CD4-positive, CD25-positive, alpha-beta regulatory T cell (primary cell): ENCODE results near the gene FSD2. TPM values are rescaled to one million over a fixed set of nuclear protein-coding genes. Genes with fewer than 3 reads are reported as not detected.
A peak's percentile ranks its signal among the peaks of the same experiment; 100 is the strongest.
"Not testable (repeated sequence)": the region's sequence is repeated elsewhere in the genome, so short reads cannot be mapped to it uniquely, and the experiment has no call there.

Experiments used
- ATAC-seq, 2 donors: fragments of 150-1000 bp; cut with Tn5 transposase; one replicate each; pipeline ENCODE4 v1.10.0; 2021; ENCODE audit warnings: low read depth in 2 of 2, moderate number of reproducible peaks in 2 of 2, moderate library complexity in 1 of 2
- DNase-seq, 3 donors: peaks; one replicate each; pipeline versions ENCODE4 v3.0.0 to v3.0.0-alpha.2; 2012 to 2022; ENCODE audit warnings: mixed read lengths in 1 of 3
- H3K27ac ChIP-seq: one replicate; pipeline ENCODE4 v1.7.0; 2013; ENCODE audit warnings: mild to moderate bottlenecking, low read length; ENCODE audit not compliant: insufficient read depth, poor library complexity, severe bottlenecking
- H3K27me3 ChIP-seq: one replicate; pipeline ENCODE4 v1.7.0; 2013; ENCODE audit warnings: low read length; ENCODE audit not compliant: control insufficient read depth, insufficient read depth
- H3K36me3 ChIP-seq: one replicate; pipeline ENCODE4 v1.7.0; 2013; ENCODE audit warnings: mild to moderate bottlenecking, low read length, moderate library complexity; ENCODE audit not compliant: control insufficient read depth, insufficient read depth
- H3K4me1 ChIP-seq: 2 replicates; pipeline ENCODE4 v1.7.0; 2013; ENCODE audit warnings: mild to moderate bottlenecking, low read length; ENCODE audit not compliant: insufficient read depth, control insufficient read depth, poor library complexity, severe bottlenecking
- H3K4me3 ChIP-seq: one replicate; pipeline ENCODE4 v1.7.0; 2013; ENCODE audit warnings: low read depth, mild to moderate bottlenecking, low read length, moderate library complexity
- H3K9me3 ChIP-seq, 2 experiments: 1 replicate in 1 of 2; 2 replicates in 1 of 2; pipeline ENCODE4 v1.7.0; 2013; ENCODE audit warnings: low read length in 2 of 2, mild to moderate bottlenecking in 1 of 2, moderate library complexity in 1 of 2; ENCODE audit not compliant: control insufficient read depth in 2 of 2
- H3K27ac Mint-ChIP-seq, 3 donors: one replicate each; pipeline ENCODE4 v1.8.0; 2020 to 2022; ENCODE audit warnings: mild to moderate bottlenecking in 3 of 3, mixed read lengths in 3 of 3, moderate library complexity in 2 of 3
- H3K27me3 Mint-ChIP-seq: one replicate; pipeline ENCODE4 v1.8.0; 2022; ENCODE audit warnings: mild to moderate bottlenecking, mixed read lengths
- H3K36me3 Mint-ChIP-seq: one replicate; pipeline ENCODE4 v1.8.0; 2020; ENCODE audit warnings: mixed read lengths
- H3K4me1 Mint-ChIP-seq, 4 donors: one replicate each; pipeline ENCODE4 v1.8.0; 2020 to 2022; ENCODE audit warnings: mixed read lengths in 4 of 4, mild to moderate bottlenecking in 1 of 4
- H3K4me3 Mint-ChIP-seq, 4 donors: one replicate each; pipeline ENCODE4 v1.8.0; 2020 to 2022; ENCODE audit warnings: mild to moderate bottlenecking in 4 of 4, mixed read lengths in 4 of 4, moderate library complexity in 3 of 4
- H3K9me3 Mint-ChIP-seq, 7 donors: one replicate each; pipeline ENCODE4 v1.8.0; 2020 to 2022; ENCODE audit warnings: mixed read lengths in 7 of 7, mild to moderate bottlenecking in 3 of 7, moderate library complexity in 2 of 7
- polyA plus RNA-seq, 4 donors: library from polyadenylated mRNA; unstranded; fragments of 300-500 nt; fragmentation: Illumina TruSeq; gene quantifications; one replicate each; pipeline ENCODE4 v1.2.3, GENCODE V29; 2021
- total RNA-seq: library from RNA; stranded (reverse); gene quantifications from one replicate; pipeline ENCODE4 v1.2.3, GENCODE V29; 2022

The FSD2 gene
- total and polyA plus RNA-seq, 5 donors from 2014 or later, result 0.06 to 0.09 TPM; not detected in 3

DNA sequence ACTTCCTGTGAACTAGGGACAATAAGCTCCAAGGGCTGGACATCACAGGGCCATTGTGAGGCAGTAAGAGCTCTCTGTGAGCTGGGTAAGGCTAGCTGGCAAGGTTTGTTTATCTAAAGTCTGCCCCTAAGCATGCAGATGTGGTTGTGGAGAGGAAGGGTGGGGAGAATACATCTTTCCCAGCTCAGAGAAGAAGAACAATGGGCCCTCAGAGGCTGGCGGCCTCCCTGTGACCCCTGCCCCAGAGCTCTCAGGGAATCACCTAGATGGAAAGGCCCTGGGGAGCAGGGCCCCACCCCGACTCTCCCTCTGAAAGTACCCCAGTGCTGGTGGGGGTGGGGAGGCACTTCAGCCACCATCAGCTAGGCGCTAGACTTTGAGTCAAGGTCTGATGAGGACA, 91.9 kb downstream of the FSD2 start:
- Mint-ChIP-seq H3K27me3 (peaks cover 28% of the 10 kb centered on the region), H3K27ac (no peak overlapping the region), H3K4me1 (peaks cover 0 to 6% (median 2%) of the 10 kb centered on the region in 4 donors), H3K36me3 (no peaks in the 10 kb centered on the region), H3K9me3 (peaks cover 0 to 10% (median 4%) of the 10 kb centered on the region in 7 donors), H3K4me3 (no peak overlapping the region)
- Histone ChIP-seq H3K4me3 (no peak overlapping the region), H3K9me3 (no peaks in the 10 kb centered on the region), H3K27me3 (no peaks in the 10 kb centered on the region), H3K27ac (no peak overlapping the region), H3K36me3 (no peaks in the 10 kb centered on the region), H3K4me1 (peaks cover 6% of the 10 kb centered on the region)
- ATAC-seq (no peak), DNase-seq (no peak)

DNA sequence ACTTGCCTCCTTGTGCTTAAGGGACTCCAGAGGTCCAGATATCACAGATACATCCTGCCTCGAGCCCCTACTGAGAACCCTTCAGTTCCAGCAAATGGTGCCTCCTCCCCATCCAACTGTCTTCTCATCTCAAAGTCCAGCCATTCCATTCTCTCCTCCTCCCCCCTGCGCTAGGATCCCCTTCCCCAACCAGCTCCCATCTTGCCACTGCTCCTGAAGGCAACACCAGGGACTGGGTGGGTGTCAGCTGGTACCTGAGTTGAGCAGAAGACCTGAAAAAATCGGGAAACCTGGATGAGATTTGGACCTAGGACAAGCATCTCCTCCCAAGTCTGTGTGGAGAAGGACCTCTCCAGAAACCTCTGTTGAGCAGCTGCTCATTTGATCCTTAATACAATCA, 93.8 kb downstream of the FSD2 start:
- H3K9me3 Mint-ChIP-seq, result peaks cover 0 to 7% (median 3%) of the 10 kb centered on the region in 7 donors
- no peak overlapping the region for H3K27ac ChIP-seq
- H3K27me3 ChIP-seq, result peaks cover 2% of the 10 kb centered on the region
- peak overlapping the region in 2 of 4 donors; percentile 26 to 40 for H3K4me3 Mint-ChIP-seq
- H3K27me3 Mint-ChIP-seq, result peaks cover 28% of the 10 kb centered on the region
- peaks cover 7% of the 10 kb centered on the region for H3K4me1 ChIP-seq
- H3K27ac Mint-ChIP-seq, result no peak overlapping the region
- H3K9me3 ChIP-seq, result no peaks in the 10 kb centered on the region
- DNase-seq, result no peak
- H3K4me1 Mint-ChIP-seq, result peaks cover 0 to 6% (median 2%) of the 10 kb centered on the region in 4 donors
- H3K4me3 ChIP-seq, result no peak overlapping the region
- no peak for ATAC-seq
- H3K36me3 ChIP-seq, result no peaks in the 10 kb centered on the region
- H3K36me3 Mint-ChIP-seq, result no peaks in the 10 kb centered on the region

DNA sequence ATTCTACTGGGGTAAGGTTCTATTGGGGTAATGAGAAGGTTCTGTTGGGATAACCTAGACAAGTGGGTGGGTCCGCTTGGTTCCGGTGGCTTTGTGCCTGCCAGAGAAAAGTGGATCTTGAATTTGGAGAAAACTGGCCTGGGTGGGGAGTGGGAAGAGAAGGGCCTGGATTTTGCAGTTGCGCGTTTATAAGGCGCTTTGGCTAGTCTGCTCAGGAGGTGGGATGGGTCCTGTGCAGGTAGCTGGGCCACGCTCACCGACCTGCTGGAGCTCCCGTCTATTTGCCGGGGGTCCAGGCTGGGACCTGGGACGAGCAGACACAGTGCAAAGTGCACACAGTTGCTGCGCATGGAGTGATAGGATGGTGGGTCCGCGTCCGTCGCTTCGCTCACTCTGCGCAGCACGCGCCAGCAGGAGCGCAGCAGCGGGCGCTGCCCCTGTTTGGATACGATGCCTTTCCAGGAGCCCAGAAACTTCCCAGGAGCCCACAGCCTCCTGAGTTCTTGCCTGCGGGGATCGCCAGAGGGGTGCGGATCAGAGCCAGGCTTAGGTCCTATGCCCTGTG, 94.9 kb downstream of the FSD2 start:
- Mint-ChIP-seq H3K4me3 (peak overlapping the region in 3 of 4 donors; percentile 73 to 85 (median 79)), H3K4me1 (peaks cover 0 to 6% (median 2%) of the 10 kb centered on the region in 4 donors), H3K36me3 (no peaks in the 10 kb centered on the region), H3K27me3 (peaks cover 24% of the 10 kb centered on the region), H3K9me3 (peaks cover 0 to 4% (median 0%) of the 10 kb centered on the region in 7 donors), H3K27ac (no peak overlapping the region)
- Histone ChIP-seq H3K27ac (no peak overlapping the region), H3K4me3 (no peak overlapping the region), H3K4me1 (peaks cover 7% of the 10 kb centered on the region), H3K9me3 (no peaks in the 10 kb centered on the region), H3K27me3 (peaks cover 2% of the 10 kb centered on the region), H3K36me3 (no peaks in the 10 kb centered on the region)
- DNase-seq (no peak), ATAC-seq (no peak)

DNA sequence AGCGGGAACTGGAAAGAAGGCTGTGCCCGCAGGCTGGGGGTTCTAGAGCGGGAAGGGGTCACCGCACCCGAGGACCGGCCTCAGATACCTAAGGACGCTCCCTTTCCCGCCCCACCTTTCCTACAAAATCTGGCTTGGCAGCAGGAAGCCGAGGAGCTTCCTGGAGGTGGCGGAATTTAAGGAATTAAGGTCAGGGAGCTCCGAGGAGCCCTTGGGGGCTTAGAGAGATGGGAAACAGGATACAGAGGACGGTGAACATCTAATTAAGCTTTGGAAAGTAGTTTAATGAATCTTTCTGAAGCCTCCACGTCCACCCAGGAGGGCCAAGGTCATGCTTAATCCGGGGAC, 95.7 kb downstream of the FSD2 start:
- Mint-ChIP-seq H3K27me3 (peaks cover 24% of the 10 kb centered on the region), H3K27ac (no peak overlapping the region), H3K36me3 (no peaks in the 10 kb centered on the region), H3K4me1 (peaks cover 0 to 6% (median 2%) of the 10 kb centered on the region in 4 donors), H3K4me3 (peak overlapping the region in 2 of 4 donors; percentile 35 to 37), H3K9me3 (peaks cover 0 to 3% (median 0%) of the 10 kb centered on the region in 7 donors)
- Histone ChIP-seq H3K4me3 (no peak overlapping the region), H3K9me3 (no peaks in the 10 kb centered on the region), H3K27ac (no peak overlapping the region), H3K4me1 (peaks cover 7% of the 10 kb centered on the region), H3K27me3 (peaks cover 2% of the 10 kb centered on the region), H3K36me3 (no peaks in the 10 kb centered on the region)
- DNase-seq (no peak), ATAC-seq (no peak)

DNA sequence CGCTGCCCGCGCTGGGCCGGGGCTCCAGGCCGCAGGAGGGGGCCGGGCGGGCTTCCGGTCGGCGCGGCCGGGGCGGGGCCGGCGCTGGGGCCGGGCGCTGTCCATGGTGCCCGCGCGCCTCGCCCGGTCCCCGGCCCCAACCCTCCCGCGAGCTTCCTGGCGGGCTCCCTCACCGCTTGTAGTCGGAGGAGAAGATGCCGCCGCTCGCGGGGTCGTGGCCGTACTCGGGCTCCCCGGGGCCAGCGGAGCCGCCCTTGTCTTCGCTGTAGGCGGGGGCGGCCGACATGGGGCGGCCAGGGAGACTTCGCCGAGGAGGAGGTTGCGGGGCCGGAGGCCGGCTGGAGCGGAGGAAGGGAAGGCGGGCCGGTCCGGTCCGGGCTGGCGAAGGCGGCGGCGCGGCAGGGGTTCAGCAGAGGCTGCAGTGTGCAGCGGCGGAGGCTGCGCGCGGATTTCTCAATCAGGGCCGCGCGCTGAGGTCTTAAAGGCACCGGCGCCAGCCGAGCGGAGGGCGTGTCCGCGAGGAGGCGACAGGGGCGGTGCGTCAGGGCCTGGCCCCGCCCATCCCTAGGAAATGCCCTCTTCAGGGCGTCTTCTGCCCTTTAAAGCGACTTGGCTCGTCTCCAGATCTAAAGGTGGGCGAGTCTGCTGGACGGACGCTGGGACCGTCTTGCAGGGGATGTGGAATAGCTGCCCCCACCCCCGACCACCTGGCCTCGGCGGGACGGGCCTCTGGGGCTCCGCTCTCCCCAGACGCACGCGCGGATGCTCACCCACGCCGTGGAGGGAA, 96.3 kb downstream of the FSD2 start, which contains the start of gene AP3B2:
AP3B2 (minus strand) TSS at position 455 of the 787 bp plus-strand sequence; CDS start at position 286, 169 bp downstream.
- H3K27me3 ChIP-seq, result peaks cover 2% of the 10 kb centered on the region
- peaks cover 24% of the 10 kb centered on the region for H3K27me3 Mint-ChIP-seq
- H3K4me1 ChIP-seq, result peaks cover 7% of the 10 kb centered on the region
- H3K27ac ChIP-seq, result no peak within 1 kb of the TSS
- H3K4me3 Mint-ChIP-seq, result peak within 1 kb of the TSS; percentile 70 to 85 (median 76)
- no peaks in the 10 kb centered on the region for H3K36me3 Mint-ChIP-seq
- H3K27ac Mint-ChIP-seq, result peak within 1 kb of the TSS in 1 of 3 donors; percentile 48
- DNase-seq, result peak; percentile 50 to 85 (median 62)
- H3K4me3 ChIP-seq, result no peak within 1 kb of the TSS
- ATAC-seq, result peak; percentile 83 to 84
- H3K9me3 Mint-ChIP-seq, result peaks cover 0 to 3% (median 0%) of the 10 kb centered on the region in 7 donors
- H3K9me3 ChIP-seq, result no peaks in the 10 kb centered on the region
- H3K4me1 Mint-ChIP-seq, result peaks cover 0 to 6% (median 2%) of the 10 kb centered on the region in 4 donors
- no peaks in the 10 kb centered on the region for H3K36me3 ChIP-seq

DNA sequence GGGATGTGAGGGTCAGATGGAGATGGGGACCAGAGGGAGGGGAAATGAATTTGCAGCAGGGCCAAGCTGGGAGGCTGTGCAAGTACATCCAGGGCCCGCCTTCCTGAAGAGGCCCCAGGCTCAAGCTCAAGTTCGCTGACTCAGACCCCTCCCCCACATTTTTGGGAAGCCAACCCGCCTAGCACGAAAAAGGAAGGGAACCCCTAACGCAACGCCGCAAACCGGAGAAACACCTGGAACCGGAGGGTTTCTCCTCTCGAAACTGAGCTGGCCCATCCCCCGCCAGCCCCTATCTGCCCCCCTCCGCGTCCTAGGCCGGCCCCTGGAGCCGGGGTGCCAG, 96.8 kb downstream of the FSD2 start:
- Histone ChIP-seq H3K4me1 (peaks cover 7% of the 10 kb centered on the region), H3K36me3 (no peaks in the 10 kb centered on the region), H3K9me3 (no peaks in the 10 kb centered on the region), H3K27ac (no peak overlapping the region), H3K4me3 (no peak overlapping the region), H3K27me3 (peaks cover 2% of the 10 kb centered on the region)
- H3K4me1 Mint-ChIP-seq, result peaks cover 0 to 6% (median 2%) of the 10 kb centered on the region in 4 donors
- ATAC-seq, result no peak
- H3K27ac Mint-ChIP-seq, result no peak overlapping the region
- H3K27me3 Mint-ChIP-seq, result peaks cover 24% of the 10 kb centered on the region
- no peaks in the 10 kb centered on the region for H3K36me3 Mint-ChIP-seq
- no peak overlapping the region for H3K4me3 Mint-ChIP-seq
- no peak for DNase-seq
- H3K9me3 Mint-ChIP-seq, result peaks cover 0 to 3% (median 0%) of the 10 kb centered on the region in 7 donors

DNA sequence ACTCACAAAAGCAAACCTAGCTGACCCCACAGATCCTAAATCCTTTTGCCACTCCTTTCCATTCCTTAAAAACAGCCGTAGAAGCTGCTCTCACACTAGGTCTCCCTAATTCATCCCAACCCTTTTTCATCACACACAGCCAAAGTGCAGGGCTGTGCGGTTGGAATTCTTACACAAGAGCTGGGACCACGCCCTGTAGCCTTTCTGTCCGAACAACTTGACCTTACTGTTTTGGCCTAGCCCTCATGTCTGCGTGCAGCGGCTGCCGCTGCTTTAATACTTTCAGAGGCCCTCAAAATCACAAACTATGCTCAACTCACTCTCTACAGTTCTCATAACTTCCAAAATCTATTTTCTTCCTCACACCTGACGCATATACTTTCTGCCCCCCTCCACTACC, 100.0 kb downstream of the FSD2 start:
- H3K36me3 Mint-ChIP-seq, H3K9me3 ChIP-seq, H3K36me3 ChIP-seq, DNase-seq, H3K27me3 ChIP-seq, H3K4me3 Mint-ChIP-seq, H3K27ac ChIP-seq, H3K27ac Mint-ChIP-seq, H3K9me3 Mint-ChIP-seq, H3K4me1 Mint-ChIP-seq, ATAC-seq, H3K4me3 ChIP-seq, H3K4me1 ChIP-seq: not testable (repeated sequence)
- H3K27me3 Mint-ChIP-seq, result peaks cover 12% of the 10 kb centered on the region
